Bone marrow (tissue), 2 donors: ENCODE measurements around the gene ASPHD1.
"Not testable (repeated sequence)": the region's sequence is repeated elsewhere in the genome, so short reads cannot be mapped to it uniquely, and the experiment has no call there.

Experiments
- DNase-seq, 2 donors: peaks; one replicate each; lab custom pipeline; 2025; lab: John Stamatoyannopoulos, UW

ASPHD1 gene

GRCh38 chr16:29877266-29877961, 22.9 kb upstream of the ASPHD1 start:
- DNase-seq, result no peak

- no peak for DNase-seq
Measured at GRCh38 chr16:29878172-29878571, 22.1 kb upstream of the ASPHD1 start.

GRCh38 chr16:29881050-29881449, 19.2 kb upstream of the ASPHD1 start:
- no peak for DNase-seq

GRCh38 chr16:29883987-29884386, 16.3 kb upstream of the ASPHD1 start:
- no peak for DNase-seq

GRCh38 chr16:29889372-29889771, 10.9 kb upstream of the ASPHD1 start:
- not testable (repeated sequence) for DNase-seq

- DNase-seq, result no peak
Measured at GRCh38 chr16:29891525-29892457, 8.5 kb upstream of the ASPHD1 start.

GRCh38 chr16:29892458-29892813, 7.9 kb upstream of the ASPHD1 start:
- no peak for DNase-seq

GRCh38 chr16:29893553-29893952, 6.7 kb upstream of the ASPHD1 start:
- no peak for DNase-seq

GRCh38 chr16:29894352-29894751, 5.9 kb upstream of the ASPHD1 start:
- no peak for DNase-seq

GRCh38 chr16:29896841-29897240, 3.4 kb upstream of the ASPHD1 start:
- no peak for DNase-seq

- DNase-seq, result no peak
Measured at GRCh38 chr16:29897333-29897732, 3.0 kb upstream of the ASPHD1 start.

- DNase-seq, result no peak
Measured at GRCh38 chr16:29898135-29898803, 2.0 kb upstream of the ASPHD1 start.

- DNase-seq, result no peak
Measured at GRCh38 chr16:29898804-29899515, 1.3 kb upstream of the ASPHD1 start.

GRCh38 chr16:29899516-29900101, 679 bp upstream of the ASPHD1 start, which contains the start of gene SEZ6L2:
TSS of gene SEZ6L2 (minus strand) at chr16:29899550. CDS start at chr16:29899019, 531 bp downstream.
- DNase-seq, result no peak

- DNase-seq, result no peak
Measured at GRCh38 chr16:29900888-29901606, 759 bp downstream of the ASPHD1 start.

- DNase-seq, result no peak
Measured at GRCh38 chr16:29901607-29901945, 1.3 kb downstream of the ASPHD1 start.

- no peak for DNase-seq
Measured at GRCh38 chr16:29903590-29903989, 3.3 kb downstream of the ASPHD1 start.

GRCh38 chr16:29904947-29905346, 4.7 kb downstream of the ASPHD1 start:
- no peak for DNase-seq

- DNase-seq, result no peak
Measured at GRCh38 chr16:29905668-29906067, 5.4 kb downstream of the ASPHD1 start.

GRCh38 chr16:29906520-29907244, 6.4 kb downstream of the ASPHD1 start:
- no peak for DNase-seq
